Mucosa of gallbladder (tissue), 1 donor: ENCODE results near the gene NOTCH1. TPM values are rescaled to one million over a fixed set of nuclear protein-coding genes. Genes with fewer than 3 reads are reported as not detected.

Experiments
- DNase-seq: peaks from one replicate; pipeline ENCODE4 v3.0.0-alpha.2; 2020; ENCODE audit warnings: low spot score
- total RNA-seq: library from RNA; stranded (reverse); gene quantifications from one replicate; pipeline ENCODE4 v1.2.1, GENCODE V29; 2021
- donor health status: DM: no; HTN: no; CAD: no.

NOTCH1 gene
- total RNA-seq, 1 donor from 2014 or later, result 51.6 TPM

DNA sequence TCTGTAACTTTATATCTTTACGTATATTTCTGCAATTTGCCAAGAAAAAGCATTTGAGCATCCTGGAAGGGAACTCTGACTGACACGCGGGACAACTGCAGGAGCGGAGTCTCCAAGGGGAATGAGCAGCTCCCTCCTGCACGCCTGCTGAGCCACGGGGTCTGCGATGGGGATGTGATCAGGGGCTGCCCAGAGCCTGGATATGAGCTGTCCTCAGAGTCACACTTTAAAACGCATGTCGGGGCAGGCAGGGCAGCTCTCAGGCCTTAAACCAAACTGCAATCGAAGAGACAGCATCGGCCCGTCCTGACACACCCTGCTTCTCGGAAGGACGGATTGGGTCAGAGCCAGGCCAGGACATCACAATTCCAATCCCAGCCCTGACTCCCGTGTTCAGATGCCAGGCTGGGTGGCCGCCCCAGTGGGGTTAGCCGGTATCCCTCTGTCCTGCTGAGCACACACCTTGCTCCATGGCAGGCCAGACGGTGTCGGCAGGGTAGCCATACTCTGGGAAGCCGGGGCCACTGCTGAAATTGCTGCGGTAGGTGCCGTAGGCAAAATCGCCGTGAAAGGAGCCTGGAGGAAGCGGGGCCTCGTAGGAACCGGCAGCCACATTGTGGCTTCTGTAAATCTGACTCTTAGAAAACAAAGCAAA is 80.2 kb downstream of the NOTCH1 start:
- DNase-seq, result no peak

DNA sequence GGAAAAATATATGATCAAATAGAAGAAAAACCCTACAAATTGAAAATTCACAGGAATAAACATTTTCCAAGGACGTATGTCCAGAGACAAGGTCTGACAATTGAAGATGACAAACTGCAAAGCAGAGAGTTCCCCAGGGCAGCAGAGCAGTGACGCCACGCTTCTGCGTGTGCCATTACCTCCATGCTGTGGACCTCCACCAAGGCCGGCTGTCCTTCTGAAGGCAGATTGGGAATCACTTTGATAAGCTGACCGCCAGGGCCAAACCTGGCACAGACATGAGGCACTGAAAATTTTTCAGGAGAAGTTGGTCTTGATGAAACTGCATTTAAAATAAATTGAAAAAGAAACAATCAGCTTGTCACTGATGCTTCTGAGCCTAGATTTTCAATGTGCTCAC is 81.6 kb downstream of the NOTCH1 start:
- DNase-seq, result no peak

DNA sequence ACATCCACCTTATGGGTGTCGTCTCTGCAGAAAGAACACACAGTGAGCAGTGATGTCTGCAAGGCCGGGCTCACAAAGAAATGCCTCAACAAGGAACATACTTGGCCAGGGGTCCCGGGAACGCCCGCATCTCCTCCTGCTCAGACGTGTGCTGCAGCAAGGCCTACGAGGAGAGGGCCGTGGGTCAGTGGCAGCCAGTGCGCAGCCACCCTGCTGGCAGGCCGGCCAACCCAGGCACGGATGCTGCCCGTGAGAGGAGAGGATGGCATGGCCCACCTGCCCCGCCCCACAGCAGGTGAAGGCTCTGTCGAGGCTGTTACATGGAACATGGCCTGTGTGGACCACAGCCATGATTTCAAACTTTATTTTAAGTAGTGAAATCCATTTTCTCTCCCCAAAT is 82.3 kb downstream of the NOTCH1 start:
- DNase-seq, result no peak

- DNase-seq, result no peak
Observed at GRCh38 chr9:136462664-136463063, 83.2 kb downstream of the NOTCH1 start.

DNA sequence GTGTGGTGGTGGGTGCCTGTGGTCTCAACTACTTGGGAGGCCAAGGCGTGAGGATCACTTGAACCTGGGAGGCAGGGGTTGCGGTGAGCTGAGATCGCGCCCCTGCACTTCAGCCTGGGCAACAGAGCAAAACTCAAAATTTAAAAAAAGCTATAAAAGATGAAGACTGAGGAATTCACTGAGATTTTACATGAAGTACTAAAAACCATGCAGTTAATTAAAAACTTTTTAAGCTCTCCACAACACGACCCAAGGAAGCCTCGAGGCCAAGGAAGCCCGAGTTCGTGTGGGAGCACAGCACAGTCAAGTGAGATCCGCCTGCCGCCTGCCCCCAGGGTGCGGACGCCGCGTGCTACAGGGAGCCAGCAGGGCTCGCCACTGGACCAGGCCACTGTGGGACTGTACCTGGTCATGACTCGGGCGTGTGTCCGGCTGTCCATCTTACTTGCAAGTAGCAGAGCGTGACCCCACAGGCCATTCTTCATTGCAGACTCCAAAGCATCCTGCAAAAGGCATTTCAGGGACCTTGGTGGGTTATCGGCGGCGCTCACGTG is 85.0 kb downstream of the NOTCH1 start:
- DNase-seq, result no peak

- no peak for DNase-seq
Observed at GRCh38 chr9:136459425-136459824, 86.4 kb downstream of the NOTCH1 start.

DNA sequence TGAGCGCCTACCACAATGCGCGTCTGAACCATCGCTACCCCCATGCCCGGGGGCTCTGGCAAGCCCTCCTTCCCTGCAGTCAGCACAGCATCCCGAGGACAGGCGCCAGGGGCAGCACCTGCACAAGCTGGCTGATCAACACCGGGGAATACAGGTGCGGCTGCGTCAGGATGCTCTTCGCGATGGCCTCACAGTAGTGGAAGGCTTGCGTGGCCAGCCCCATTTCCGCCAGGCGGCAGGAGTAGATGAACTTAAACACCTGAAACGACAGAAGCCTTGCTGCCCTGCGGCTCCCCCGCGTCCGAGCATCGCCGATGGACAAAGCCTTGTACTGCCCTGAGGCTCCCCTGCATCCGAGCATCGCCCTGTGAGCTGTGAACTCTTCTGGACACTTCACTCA is 88.5 kb downstream of the NOTCH1 start:
- no peak for DNase-seq

- DNase-seq, result no peak
Observed at GRCh38 chr9:136456258-136456657, 89.6 kb downstream of the NOTCH1 start.

GRCh38 chr9:136455043-136456002 is 90.5 kb downstream of the NOTCH1 start:
- no peak for DNase-seq

DNA sequence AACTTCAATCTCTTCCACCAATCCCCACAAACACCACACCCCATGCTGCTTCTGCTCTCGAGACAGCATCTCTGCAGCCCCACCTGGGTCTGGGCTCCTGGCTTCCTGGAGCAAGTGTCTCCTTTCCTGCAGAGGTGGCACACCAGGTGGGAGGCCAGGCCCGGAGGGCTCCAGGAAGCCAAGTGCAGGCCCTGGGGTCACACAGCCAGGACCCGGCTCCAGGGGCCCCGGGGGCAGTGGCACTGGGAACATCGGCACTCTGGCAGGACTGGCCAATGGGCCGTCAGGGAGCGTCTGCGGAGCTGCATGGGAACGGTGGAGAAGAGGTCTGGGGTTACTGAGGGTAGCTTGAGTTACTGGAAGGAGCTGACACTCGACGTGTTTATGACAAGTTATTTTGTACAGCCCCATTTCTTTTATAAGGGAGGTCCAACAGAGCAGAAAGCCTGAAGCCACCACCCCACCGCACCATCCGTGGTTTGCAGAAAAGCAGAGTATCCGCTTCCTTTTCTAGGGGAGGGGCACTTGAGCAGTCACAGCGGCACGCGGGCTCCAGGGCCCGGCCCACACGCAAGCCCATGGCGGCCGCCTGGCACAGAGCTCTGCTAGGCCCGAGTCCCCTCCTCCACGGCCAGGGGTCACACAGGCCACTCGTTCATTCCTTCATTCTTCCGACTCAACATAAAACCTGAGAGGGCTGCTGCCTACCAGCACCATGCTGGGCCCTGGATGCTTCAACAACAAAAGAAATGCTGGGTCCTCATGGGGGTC is 91.6 kb downstream of the NOTCH1 start:
- DNase-seq, result no peak

GRCh38 chr9:136453326-136453725 is 92.5 kb downstream of the NOTCH1 start:
- no peak for DNase-seq

- DNase-seq, result no peak
Observed at GRCh38 chr9:136451221-136451877, 94.5 kb downstream of the NOTCH1 start.

DNA sequence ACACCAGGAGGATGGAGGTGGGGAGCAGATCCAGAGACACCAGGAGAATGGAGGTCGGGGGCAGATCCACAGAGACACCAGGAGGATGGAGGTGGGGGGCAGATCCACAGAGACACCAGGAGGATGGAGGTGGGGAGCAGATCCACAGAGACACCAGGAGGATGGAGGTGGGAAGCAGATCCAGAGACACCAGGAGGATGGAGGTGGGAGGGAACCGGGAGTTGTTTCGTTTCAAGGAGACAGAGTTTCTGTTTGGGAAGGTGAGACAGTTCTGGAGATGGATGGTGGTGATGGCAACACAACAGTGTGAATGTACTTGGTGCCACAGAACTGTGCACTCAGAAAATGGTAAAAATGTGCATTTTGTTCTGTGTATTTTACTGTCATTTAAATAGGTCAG is 97.2 kb downstream of the NOTCH1 start:
- no peak for DNase-seq

- DNase-seq, result no peak
Observed at GRCh38 chr9:136447173-136447778, 98.6 kb downstream of the NOTCH1 start.

DNA sequence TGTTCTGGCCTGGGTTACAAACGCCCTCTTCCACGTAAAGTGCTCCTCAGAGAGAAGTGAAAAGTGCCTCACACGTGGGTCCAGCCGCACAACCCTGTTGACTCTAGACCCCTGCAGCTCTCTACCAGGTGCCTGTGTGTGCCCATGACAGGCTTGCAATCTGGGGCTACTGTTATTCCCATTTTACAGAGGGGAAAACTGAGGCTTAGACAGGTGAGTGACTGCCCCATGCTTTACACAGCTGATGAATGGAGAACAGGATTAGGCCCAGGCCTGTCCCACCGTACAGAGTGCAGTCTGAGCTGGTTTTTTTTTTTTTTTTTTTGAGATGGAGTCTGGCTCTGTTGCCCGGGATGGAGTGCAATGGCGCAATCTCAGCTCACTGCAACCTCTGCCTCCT is 100.0 kb downstream of the NOTCH1 start:
- no peak for DNase-seq

Other genes with a start within 250 kb of the NOTCH1 start
- 1.8 TPM for gene CCDC187, start 242.0 kb downstream of the NOTCH1 start, total RNA-seq
- gene GPSM1, start 218.5 kb downstream of the NOTCH1 start, total RNA-seq, result 24.6 TPM
- gene DNLZ, start 182.3 kb downstream of the NOTCH1 start, total RNA-seq, result 16.4 TPM
- gene CARD9, start 172.4 kb downstream of the NOTCH1 start, total RNA-seq, result 8.2 TPM
- gene SNAPC4, start 145.9 kb downstream of the NOTCH1 start, total RNA-seq, result 9.1 TPM
- gene ENTR1, start 135.4 kb downstream of the NOTCH1 start, total RNA-seq, result 38.8 TPM
- gene PMPCA, start 135.4 kb downstream of the NOTCH1 start, total RNA-seq, result 41.2 TPM
- 18.7 TPM for gene INPP5E, start 106.2 kb downstream of the NOTCH1 start, total RNA-seq
- 78.4 TPM for gene SEC16A, start 63.0 kb downstream of the NOTCH1 start, total RNA-seq
- 62.2 TPM for gene EGFL7, start 116.9 kb upstream of the NOTCH1 start, total RNA-seq
- 81.7 TPM for gene AGPAT2, start 141.4 kb upstream of the NOTCH1 start, total RNA-seq
- 8.8 TPM for gene DIPK1B, start 166.5 kb upstream of the NOTCH1 start, total RNA-seq
- 11.4 TPM for gene LCN10, start 196.9 kb upstream of the NOTCH1 start, total RNA-seq
- gene LCN6, start 202.5 kb upstream of the NOTCH1 start, total RNA-seq, result 12.8 TPM
- not detected for gene LCN8, start 212.2 kb upstream of the NOTCH1 start, total RNA-seq
- gene LCN15, start 218.5 kb upstream of the NOTCH1 start, total RNA-seq, result not detected
- 81.3 TPM for gene TMEM141, start 245.3 kb upstream of the NOTCH1 start, total RNA-seq